Measurements from ENCODE around the gene COL4A6. TPM values are rescaled to one million over a fixed set of nuclear protein-coding genes. Genes with fewer than 3 reads are reported as not detected.

Gene COL4A6
- total and polyA plus RNA-seq, 8 donors, result 1.2 to 17.5 (median 14.2) TPM

DNA sequence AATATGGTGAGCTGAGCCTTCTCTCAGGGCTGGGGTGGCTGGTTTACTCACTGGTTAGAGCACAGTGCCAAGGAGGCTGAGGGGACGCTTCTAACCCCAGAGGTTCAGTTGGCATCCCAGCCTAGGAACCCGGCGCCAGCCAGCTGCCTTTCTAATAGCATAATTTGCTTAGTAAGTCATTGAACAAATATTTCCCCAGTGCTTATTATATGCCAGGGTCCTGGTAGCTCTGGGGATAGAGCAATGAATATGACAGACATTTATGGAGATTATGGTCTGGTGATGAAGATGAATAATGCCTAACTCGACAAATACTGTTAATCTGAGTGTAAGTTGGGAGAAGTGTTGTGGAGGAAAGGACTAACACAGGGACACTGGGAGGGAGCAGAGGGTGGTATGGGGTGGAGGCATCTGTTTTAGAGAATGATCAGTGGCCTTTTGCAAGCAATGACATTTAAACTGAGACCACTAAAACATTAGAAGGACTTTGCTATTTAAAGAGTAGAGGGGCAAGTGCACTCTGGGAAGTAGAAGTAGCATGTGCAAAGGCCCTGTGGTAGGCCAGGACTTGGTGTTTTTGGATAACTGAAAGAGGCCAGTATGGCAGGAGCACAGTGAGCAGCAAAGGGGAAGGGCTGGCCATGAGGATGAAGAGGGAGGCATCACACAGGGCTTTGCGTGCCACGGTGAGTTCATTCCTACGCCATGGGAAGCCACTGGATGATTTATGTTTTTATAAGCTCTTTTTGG lies 274.7 kb downstream of the COL4A6 start:
- Histone ChIP-seq H3K27me3 (no peaks in the 10 kb centered on the region), H3K27ac (no peak overlapping the region), H3K9me3 (no peaks in the 10 kb centered on the region), H3K36me3 (no peaks in the 10 kb centered on the region), H3K4me3 (no peak overlapping the region), H3K4me1 (no peaks in the 10 kb centered on the region)
- ATAC-seq, result no peak
- no peak for DNase-seq
- intact Hi-C loops (cut with DNase I), result no loop called here
- no peak for TF ChIP-seq CTCF (IDR thresholded peaks at IDR 0.05)

DNA sequence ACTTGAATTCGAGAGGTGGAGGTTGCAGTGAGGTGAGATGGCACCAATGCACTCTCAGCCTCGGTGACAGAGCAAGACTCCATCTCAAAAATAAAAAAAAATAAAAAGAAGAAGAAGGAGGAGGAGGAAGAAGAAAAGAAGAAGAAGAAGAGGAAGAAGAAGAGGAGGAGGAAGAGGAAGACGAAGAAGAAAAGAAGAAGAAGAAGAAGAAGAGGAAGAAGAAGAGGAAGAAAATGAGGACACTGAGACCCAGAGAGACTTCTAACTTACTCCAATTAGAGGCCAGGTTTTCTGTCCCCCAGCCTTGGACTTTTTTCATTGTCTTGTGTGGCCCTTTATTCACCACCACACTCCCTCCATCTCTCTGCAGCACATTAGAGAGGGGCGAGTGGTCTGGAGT lies 276.0 kb downstream of the COL4A6 start:
- H3K36me3 ChIP-seq, result no peaks in the 10 kb centered on the region
- no peak overlapping the region for H3K27ac ChIP-seq
- DNase-seq (no peak), ATAC-seq (no peak)
- no peaks in the 10 kb centered on the region for H3K4me1 ChIP-seq
- TF ChIP-seq CTCF (IDR thresholded peaks at IDR 0.05), result no peak
- H3K27me3 ChIP-seq, result no peaks in the 10 kb centered on the region
- H3K4me3 ChIP-seq, result no peak overlapping the region
- no peaks in the 10 kb centered on the region for H3K9me3 ChIP-seq
- intact Hi-C loops (cut with DNase I), result no loop called here

- H3K4me3 ChIP-seq, result no peak overlapping the region
- H3K27me3 ChIP-seq, result no peaks in the 10 kb centered on the region
- no peak for TF ChIP-seq CTCF (IDR thresholded peaks at IDR 0.05)
- no peak for ATAC-seq
- H3K4me1 ChIP-seq, result no peaks in the 10 kb centered on the region
- H3K27ac ChIP-seq, result no peak overlapping the region
- no peaks in the 10 kb centered on the region for H3K9me3 ChIP-seq
- intact Hi-C loops (cut with DNase I), result no loop called here
- no peak for DNase-seq
- H3K36me3 ChIP-seq, result peaks cover 0 to 11% of the 10 kb centered on the region in 2 donors
Observed at GRCh38 chrX:108160309-108160708, 277.9 kb downstream of the COL4A6 start.

DNA sequence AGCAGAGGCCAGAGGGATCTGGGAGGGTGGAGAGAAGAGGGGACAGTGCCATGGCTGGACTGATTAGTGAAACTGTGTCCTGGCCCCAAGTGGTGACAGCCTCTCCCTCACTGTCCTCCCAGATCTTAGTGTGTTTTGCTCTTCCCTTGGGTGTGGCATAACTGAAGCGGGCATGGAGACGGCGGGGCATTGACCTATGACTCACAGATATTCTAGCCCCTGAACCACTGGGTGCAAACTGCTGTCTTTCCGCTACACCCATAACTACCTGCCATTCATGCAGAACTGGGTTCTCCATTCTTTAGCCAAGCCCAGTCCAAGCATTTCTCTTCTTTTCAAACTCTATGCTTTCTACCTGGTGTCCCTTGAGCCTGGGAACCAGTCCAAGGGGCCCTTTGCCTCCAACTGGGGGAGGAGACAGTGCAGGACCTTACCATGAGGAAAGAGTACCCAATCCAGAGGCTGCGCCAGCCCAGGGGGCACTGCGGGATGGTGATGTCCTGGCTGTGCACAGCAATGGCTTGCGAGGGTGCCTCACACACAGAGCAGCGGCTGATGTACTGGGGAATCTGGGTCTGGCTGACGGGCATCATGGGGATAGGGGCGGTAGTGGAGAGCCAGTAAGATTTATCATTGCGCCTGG lies 279.1 kb downstream of the COL4A6 start:
- Histone ChIP-seq H3K9me3 (no peaks in the 10 kb centered on the region), H3K27me3 (no peaks in the 10 kb centered on the region), H3K27ac (no peak overlapping the region), H3K36me3 (peaks cover 0 to 12% of the 10 kb centered on the region in 2 donors), H3K4me1 (no peaks in the 10 kb centered on the region), H3K4me3 (no peak overlapping the region)
- ATAC-seq, result no peak
- DNase-seq, result no peak
- TF ChIP-seq CTCF (IDR thresholded peaks at IDR 0.05), result no peak
- intact Hi-C loops (cut with DNase I), result no loop called here

DNA sequence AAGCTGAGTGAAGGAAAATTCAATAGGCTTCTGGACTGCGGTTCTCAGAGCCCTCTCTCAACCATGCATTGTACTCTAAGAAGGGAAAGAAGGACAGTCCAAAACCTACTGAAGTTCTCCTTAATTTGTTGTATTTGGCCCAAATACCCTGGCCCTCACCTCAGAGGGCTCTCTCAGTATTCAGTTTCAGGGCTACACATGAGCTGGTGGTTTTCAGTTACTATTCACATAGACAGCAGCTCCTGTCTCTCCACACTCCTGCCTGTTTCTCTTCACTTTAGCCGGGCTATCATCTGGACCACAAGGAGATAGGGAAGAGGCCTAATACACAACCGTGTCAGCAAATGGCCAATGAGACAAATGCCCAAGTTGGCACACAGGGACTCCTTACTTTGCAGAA lies 280.6 kb downstream of the COL4A6 start:
- Histone ChIP-seq H3K36me3 (peaks cover 0 to 28% of the 10 kb centered on the region in 2 donors), H3K4me3 (no peak overlapping the region), H3K4me1 (no peaks in the 10 kb centered on the region), H3K27me3 (no peaks in the 10 kb centered on the region), H3K9me3 (no peaks in the 10 kb centered on the region), H3K27ac (no peak overlapping the region)
- no peak for TF ChIP-seq CTCF (IDR thresholded peaks at IDR 0.05)
- DNase-seq, result no peak
- intact Hi-C loops (cut with DNase I), result no loop called here
- no peak for ATAC-seq

Data from left lung (tissue), 10 donors.